Spleen (tissue), 7 donors: ENCODE data around the gene NMNAT2.

Experiments
- CTCF ChIP-seq, 11 experiments: fragments of 200-600 bp in 7 of 11; fragments of 450-650 bp in 4 of 11; sonication (generic) in 4 of 11; IDR thresholded peaks in 8 of 11; conservative IDR thresholded peaks in 3 of 11; 1 replicate in 7 of 11; 2 replicates in 4 of 11; pipeline versions ENCODE4 v1.4.0 to v1.8.0; 2016 to 2021; ENCODE audit warnings: antibody characterized with exemption in 11 of 11, inconsistent platforms in 4 of 11, mild to moderate bottlenecking in 1 of 11
- POLR2A ChIP-seq, 3 donors: fragments of 450-650 bp; IDR thresholded peaks; one replicate each; pipeline ENCODE4 v1.5.1; 2017; ENCODE audit warnings: antibody characterized with exemption in 3 of 3, mild to moderate bottlenecking in 1 of 3
- POLR2AphosphoS5 ChIP-seq, 3 donors: sonication (generic); formaldehyde crosslinking; IDR thresholded peaks; one replicate each; pipeline ENCODE4 v1.5.1; 2017; ENCODE audit warnings: antibody characterized with exemption in 3 of 3
- donor health status: DM: no; HTN: no; CAD: no; lungs with moderate emphysema.
- donor health status: DM: no; HTN: no; CAD: no.
- donor health status: DM: no; HTN: no; CAD: no.

- TF ChIP-seq CTCF (IDR thresholded peaks at IDR 0.05 in 8 of 11, conservative IDR thresholded peaks at IDR 0.05 in 3 of 11) (no peak), POLR2A (IDR thresholded peaks at IDR 0.05) (no peak), POLR2AphosphoS5 (IDR thresholded peaks at IDR 0.05) (no peak)
Observed at GRCh38 chr1:183284086-183284485, 134.1 kb downstream of the NMNAT2 start.
